OCI-LY1 (cell line): ENCODE results near the gene FBL.

Source experiments
- EZH2 ChIP-seq: fragments of 200-600 bp; sonication (generic), shearing (Covaris generic); IDR thresholded peaks from 2 replicates; pipeline ENCODE4 v1.8.0; 2017; ENCODE audit warnings: borderline replicate concordance, mixed run types, mild to moderate bottlenecking, antibody characterized with exemption, low read length, moderate library complexity, mixed read lengths
- TF ChIP-seq, protein P1 (sequence below): fragments of 200-600 bp; sonication (generic), shearing (Covaris generic); IDR thresholded peaks from 2 replicates; pipeline ENCODE4 v1.5.1; 2017; ENCODE audit warnings: mild to moderate bottlenecking, antibody characterized with exemption, low read length, moderate library complexity, mixed read lengths

- TF ChIP-seq, protein P1, sequence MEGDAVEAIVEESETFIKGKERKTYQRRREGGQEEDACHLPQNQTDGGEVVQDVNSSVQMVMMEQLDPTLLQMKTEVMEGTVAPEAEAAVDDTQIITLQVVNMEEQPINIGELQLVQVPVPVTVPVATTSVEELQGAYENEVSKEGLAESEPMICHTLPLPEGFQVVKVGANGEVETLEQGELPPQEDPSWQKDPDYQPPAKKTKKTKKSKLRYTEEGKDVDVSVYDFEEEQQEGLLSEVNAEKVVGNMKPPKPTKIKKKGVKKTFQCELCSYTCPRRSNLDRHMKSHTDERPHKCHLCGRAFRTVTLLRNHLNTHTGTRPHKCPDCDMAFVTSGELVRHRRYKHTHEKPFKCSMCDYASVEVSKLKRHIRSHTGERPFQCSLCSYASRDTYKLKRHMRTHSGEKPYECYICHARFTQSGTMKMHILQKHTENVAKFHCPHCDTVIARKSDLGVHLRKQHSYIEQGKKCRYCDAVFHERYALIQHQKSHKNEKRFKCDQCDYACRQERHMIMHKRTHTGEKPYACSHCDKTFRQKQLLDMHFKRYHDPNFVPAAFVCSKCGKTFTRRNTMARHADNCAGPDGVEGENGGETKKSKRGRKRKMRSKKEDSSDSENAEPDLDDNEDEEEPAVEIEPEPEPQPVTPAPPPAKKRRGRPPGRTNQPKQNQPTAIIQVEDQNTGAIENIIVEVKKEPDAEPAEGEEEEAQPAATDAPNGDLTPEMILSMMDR, result no peak
- TF ChIP-seq EZH2, result no peak
Observed at GRCh38 chr19:39845584-39845932, 621 bp downstream of the FBL start.
